Measurements from ENCODE around the gene PITPNM2.

The PITPNM2 gene

GRCh38 chr12:123132951-123133619 is 17.8 kb downstream of the PITPNM2 start:
- H3K9me3 ChIP-seq (ENCODE audit: control insufficient read depth, insufficient read depth, low read length), result no peaks in the 10 kb centered on the region
- no peak overlapping the region for H3K4me2 ChIP-seq (ENCODE audit: low read length)
- H3K79me2 ChIP-seq (ENCODE audit: control insufficient read depth, low read length), result no peaks in the 10 kb centered on the region
- no peak overlapping the region for H3K27ac ChIP-seq (ENCODE audit: low read depth, low read length)
- 0 out of 2 replicates have a peak, but pooled peaks cover 6% of the 10 kb centered on the region for H3K27me3 ChIP-seq (ENCODE audit: control insufficient read depth, low read length)
- TF ChIP-seq CTCF (IDR thresholded peaks at IDR 0.05; ENCODE audit: low read depth, low read length, poor library complexity, severe bottlenecking), result no peak
- no peaks in the 10 kb centered on the region for H3K36me3 ChIP-seq (ENCODE audit: control insufficient read depth, low read length)
- no peak overlapping the region for H3K4me3 ChIP-seq (ENCODE audit: low read length)
- H3K9me2 ChIP-seq (replicated peaks; ENCODE audit: control insufficient read depth, low read length), result no peaks in the 10 kb centered on the region
- no peaks in the 10 kb centered on the region for H3F3A ChIP-seq (ENCODE audit: control insufficient read depth, insufficient read depth)
- H3K4me1 ChIP-seq (ENCODE audit: control insufficient read depth, low read length), result no peaks in the 10 kb centered on the region
- no peaks in the 10 kb centered on the region for H4K20me1 ChIP-seq (ENCODE audit: control insufficient read depth, insufficient read depth, low read depth, low read length)

DNA sequence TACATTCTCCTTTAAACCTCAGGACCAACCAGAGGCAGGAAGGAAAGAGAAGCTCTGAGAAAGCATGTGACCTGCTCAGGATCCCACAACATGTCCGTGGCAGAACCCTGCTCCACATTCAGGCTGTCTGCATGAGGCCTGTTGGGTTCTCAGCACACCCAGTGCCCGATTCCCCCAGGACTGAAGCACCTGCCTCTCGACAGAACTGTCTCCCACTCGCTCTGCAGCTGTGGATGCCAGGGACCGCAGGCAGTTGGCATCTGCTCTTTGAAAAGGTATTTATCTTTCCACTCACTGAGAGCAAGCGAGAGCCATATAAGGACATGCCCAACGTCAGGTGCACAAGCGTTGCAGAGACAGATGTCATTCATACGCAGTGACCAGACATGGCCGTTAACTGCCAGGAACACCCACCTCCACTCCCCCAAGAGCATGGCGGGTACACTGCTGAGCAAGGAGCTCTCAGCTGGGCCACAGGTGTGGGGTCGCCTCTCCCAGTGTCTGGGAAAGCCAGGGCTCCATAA is 18.9 kb downstream of the PITPNM2 start:
- Histone ChIP-seq H3K27me3 (ENCODE audit: control insufficient read depth, low read length) (peaks cover 9% of the 10 kb centered on the region; the same call in 1 of the 2 replicates), H3K9me3 (ENCODE audit: control insufficient read depth, insufficient read depth, low read length) (no peaks in the 10 kb centered on the region), H3K27ac (ENCODE audit: low read depth, low read length) (no peak overlapping the region), H3F3A (ENCODE audit: control insufficient read depth, insufficient read depth) (no peaks in the 10 kb centered on the region), H3K4me2 (ENCODE audit: low read length) (no peak overlapping the region), H3K79me2 (ENCODE audit: control insufficient read depth, low read length) (no peaks in the 10 kb centered on the region), H3K4me1 (ENCODE audit: control insufficient read depth, low read length) (no peaks in the 10 kb centered on the region), H3K9me2 (replicated peaks; ENCODE audit: control insufficient read depth, low read length) (no peaks in the 10 kb centered on the region), H4K20me1 (ENCODE audit: control insufficient read depth, insufficient read depth, low read depth, low read length) (no peaks in the 10 kb centered on the region), H3K4me3 (ENCODE audit: low read length) (no peak overlapping the region), H3K36me3 (ENCODE audit: control insufficient read depth, low read length) (no peaks in the 10 kb centered on the region)
- no peak for TF ChIP-seq EZH2phosphoT487 (IDR thresholded peaks at IDR 0.05; ENCODE audit: borderline replicate concordance, low read length)
- TF ChIP-seq CTCF (IDR thresholded peaks at IDR 0.05; ENCODE audit: low read depth, low read length, poor library complexity, severe bottlenecking), result no peak

GRCh38 chr12:123131291-123131832 is 19.5 kb downstream of the PITPNM2 start:
- Histone ChIP-seq H3K27ac (ENCODE audit: low read depth, low read length) (no peak overlapping the region), H3K4me1 (ENCODE audit: control insufficient read depth, low read length) (no peaks in the 10 kb centered on the region), H3K9me3 (ENCODE audit: control insufficient read depth, insufficient read depth, low read length) (no peaks in the 10 kb centered on the region), H4K20me1 (ENCODE audit: control insufficient read depth, insufficient read depth, low read depth, low read length) (no peaks in the 10 kb centered on the region), H3F3A (ENCODE audit: control insufficient read depth, insufficient read depth) (no peaks in the 10 kb centered on the region), H3K79me2 (ENCODE audit: control insufficient read depth, low read length) (no peaks in the 10 kb centered on the region), H3K36me3 (ENCODE audit: control insufficient read depth, low read length) (no peaks in the 10 kb centered on the region), H3K4me2 (ENCODE audit: low read length) (no peak overlapping the region), H3K4me3 (ENCODE audit: low read length) (no peak overlapping the region), H3K27me3 (ENCODE audit: control insufficient read depth, low read length) (peaks cover 14% of the 10 kb centered on the region; the same call in 1 of the 2 replicates), H3K9me2 (replicated peaks; ENCODE audit: control insufficient read depth, low read length) (no peaks in the 10 kb centered on the region)
- TF ChIP-seq CTCF (IDR thresholded peaks at IDR 0.05; ENCODE audit: low read depth, low read length, poor library complexity, severe bottlenecking) (no peak), EZH2phosphoT487 (IDR thresholded peaks at IDR 0.05; ENCODE audit: borderline replicate concordance, low read length) (no peak)

All from DOHH2 (cell line).